CD4-positive, alpha-beta T cell treated with Interleukin-12 subunit alpha and Interleukin-12 subunit beta, for 1 hour (primary cell): Measurements from ENCODE around the gene TALDO1.

Source experiments
- DNase-seq: peaks from one replicate; pipeline ENCODE4 v3.0.0-alpha.2; 2020

Gene TALDO1

GRCh38 chr11:802018-802617 lies 54.9 kb downstream of the TALDO1 start:
- no peak for DNase-seq

GRCh38 chr11:802693-803466 lies 55.6 kb downstream of the TALDO1 start:
- DNase-seq: no peak

GRCh38 chr11:803467-803742 lies 56.1 kb downstream of the TALDO1 start:
- no peak for DNase-seq

DNA sequence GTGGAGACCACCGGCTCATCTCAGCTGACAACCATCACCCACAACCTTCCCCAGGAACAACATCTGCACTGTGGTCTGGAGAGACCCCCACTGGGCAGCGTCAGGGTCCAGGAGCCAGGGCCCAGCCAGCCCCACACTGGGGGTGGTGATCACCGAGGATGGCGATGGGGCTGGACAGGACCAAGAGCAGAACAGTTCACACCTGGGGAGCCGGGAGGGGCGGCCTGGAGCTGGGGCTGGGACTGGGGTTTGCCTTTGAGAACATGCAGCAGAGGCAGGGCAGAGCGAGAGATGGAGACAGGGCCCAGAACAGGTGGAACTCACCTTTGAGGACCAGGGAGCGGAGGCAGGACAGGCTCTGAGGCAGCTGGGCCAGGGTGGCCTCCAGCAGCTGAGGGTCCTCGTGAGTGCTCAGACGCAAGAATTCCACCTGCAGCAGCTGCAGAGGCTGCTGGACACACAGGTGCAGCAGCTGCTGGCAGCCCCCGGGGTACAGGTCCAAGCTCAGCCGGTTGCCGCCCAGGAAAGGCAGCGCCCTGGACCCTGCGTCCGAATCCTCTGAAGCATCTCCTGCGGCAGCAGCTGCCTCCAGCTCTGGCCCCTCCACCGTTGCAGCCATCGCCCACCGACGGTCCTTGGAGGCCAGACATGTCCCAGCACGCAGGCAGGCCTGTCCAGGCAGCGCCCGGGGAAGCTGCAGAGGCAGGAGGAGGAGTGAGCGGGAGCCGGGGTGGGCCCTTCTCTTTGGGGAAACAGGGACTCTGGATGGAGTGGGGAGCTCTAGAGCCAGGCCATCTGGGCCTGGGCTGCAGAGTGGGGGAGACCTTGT lies 56.7 kb downstream of the TALDO1 start:
- DNase-seq: no peak

- no peak for DNase-seq
Observed at GRCh38 chr11:804599-804964, 57.3 kb downstream of the TALDO1 start.

DNA sequence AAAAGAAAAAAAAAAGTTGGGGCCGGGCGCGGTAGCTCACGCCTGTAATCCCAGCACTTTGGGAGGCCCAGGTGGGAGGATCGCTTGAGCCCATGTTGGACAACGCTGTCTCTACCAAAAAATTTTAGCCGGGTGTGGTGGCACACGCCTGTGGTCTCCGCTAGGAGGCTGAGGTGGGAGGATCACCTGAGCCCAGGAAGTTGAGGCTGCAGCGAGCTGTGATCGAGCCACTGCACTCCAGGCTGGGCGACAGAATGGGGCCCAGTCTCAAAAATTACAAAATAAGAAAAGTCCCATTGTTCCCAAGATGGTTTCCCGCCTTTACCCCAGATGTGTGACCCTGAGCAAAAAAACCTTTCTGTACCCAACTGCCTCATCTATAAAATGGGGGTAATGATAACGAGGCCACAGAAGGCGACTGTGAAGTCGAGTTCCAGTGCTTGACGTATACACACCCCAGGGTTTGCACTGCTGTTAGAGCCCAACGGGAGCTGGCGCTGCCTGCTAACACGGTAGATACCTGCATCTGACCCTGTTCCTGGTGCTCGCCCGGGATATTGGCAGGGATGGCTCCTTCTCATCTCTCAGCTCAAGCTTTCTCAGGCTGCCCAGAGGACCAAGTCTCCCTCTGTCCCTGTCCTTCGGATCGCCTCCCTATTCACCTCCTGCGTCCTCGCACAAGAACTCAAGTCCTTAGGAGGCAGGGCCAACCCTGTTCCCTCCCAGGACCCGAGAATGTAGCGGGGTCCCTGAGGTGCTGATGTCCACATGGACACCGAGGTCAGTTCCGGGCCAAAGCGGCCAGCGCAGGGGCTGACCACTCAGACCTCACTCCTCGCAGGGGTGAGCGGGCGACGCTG lies 61.4 kb downstream of the TALDO1 start:
- peak; percentile 62 for DNase-seq

- DNase-seq: peak; percentile 97
Observed at GRCh38 chr11:809287-810039, 62.2 kb downstream of the TALDO1 start, which contains the start of gene RPLP2. RPLP2 (plus strand) TSS chr11:809967; CDS start chr11:810235, 268 bp downstream.

GRCh38 chr11:810040-810567 lies 62.8 kb downstream of the TALDO1 start:
- no peak for DNase-seq

DNA sequence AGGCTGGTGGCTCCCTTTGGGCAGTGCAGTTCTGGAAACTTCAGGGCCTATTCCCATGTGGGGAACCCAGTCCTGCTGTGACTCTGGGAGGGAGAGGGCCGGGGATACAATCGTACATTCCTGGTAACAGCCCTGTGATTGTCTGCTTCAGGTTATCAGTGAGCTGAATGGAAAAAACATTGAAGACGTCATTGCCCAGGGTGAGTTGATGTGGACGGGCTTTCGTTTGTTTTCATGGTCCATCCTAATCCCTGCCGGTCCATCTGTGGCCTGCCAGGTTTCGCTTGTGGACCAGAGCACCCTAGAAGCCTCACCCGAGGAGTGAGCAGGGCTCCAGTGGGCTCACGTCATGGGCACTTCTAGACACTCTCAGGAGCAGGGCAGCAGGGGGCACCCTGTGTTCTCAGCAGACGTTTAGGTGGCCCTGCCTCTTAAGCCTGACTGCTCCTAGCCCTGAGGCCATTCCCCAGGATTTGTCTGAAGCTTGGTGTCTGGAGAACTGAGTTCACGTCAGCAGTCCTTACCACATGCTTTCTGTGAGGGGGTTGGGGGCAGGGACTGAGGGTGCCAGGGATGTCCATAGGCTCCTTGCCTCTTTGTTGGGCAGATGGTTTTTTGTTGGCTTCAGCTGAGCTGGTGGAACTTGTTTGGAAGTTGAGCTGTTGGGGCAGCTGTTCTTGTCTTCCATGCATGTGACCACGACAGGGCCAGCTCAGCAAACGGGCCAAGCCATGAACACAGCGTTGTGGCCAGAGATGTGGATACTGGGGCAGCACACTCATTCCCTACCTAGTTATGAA lies 64.4 kb downstream of the TALDO1 start:
- no peak for DNase-seq

DNA sequence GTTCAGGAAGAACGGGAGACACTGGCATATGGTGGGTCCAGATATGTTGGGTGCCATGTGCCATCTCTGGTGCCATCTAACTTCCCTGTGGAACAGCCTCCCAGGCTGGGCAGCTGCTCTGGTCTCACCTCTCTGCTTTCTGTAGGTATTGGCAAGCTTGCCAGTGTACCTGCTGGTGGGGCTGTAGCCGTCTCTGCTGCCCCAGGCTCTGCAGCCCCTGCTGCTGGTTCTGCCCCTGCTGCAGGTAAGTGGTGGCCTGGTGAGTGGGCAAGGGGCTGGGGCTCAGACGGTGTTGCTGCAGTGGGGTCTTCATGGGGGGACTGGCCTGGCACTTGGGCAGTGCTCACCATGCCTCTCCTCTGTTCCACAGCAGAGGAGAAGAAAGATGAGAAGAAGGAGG lies 65.1 kb downstream of the TALDO1 start:
- no peak for DNase-seq

DNA sequence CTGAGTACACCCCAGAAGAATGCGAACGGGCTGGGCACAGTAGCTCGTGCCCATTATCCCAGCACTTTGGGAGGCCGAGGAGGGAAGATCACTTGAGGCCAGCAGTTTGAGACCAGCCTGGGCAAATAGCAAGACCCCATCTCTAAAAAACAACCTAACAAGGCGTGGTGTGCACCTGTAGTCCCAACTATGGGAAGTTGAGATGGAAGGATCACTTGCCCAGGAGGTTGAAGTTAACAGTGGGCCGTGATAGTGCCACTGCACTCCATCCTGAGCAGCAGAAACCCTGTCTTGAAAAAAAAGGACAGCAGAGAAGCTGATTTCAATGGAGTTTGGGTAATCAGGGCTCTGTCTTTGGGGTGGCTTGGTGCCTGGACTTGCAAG lies 65.8 kb downstream of the TALDO1 start:
- DNase-seq: no peak

GRCh38 chr11:813456-814096 lies 66.3 kb downstream of the TALDO1 start:
- no peak for DNase-seq
